GM23338 (cell line): ENCODE data around the gene CLSTN2.
A peak's percentile ranks its signal among the peaks of the same experiment; 100 is the strongest.

ENCODE experiments used
- CREB1 ChIP-seq: fragments of 250-450 bp; sonication (Bioruptor Pico); IDR thresholded peaks from 2 replicates; pipeline ENCODE4 v1.5.0; 2020; ENCODE audit warnings: low read depth, mild to moderate bottlenecking, moderate library complexity
- EZH2 ChIP-seq: fragments of 200-600 bp; sonication (generic); IDR thresholded peaks from one replicate; pipeline ENCODE4 v1.8.0; 2017; ENCODE audit warnings: antibody characterized with exemption, mild to moderate bottlenecking, low read depth; ENCODE audit not compliant: unreplicated experiment
- EZH2phosphoT487 ChIP-seq: fragments of 200-600 bp; sonication (generic); IDR thresholded peaks from one replicate; pipeline ENCODE4 v1.8.1; 2018; ENCODE audit warnings: antibody characterized with exemption; ENCODE audit not compliant: unreplicated experiment
- POLR2AphosphoS5 ChIP-seq: IDR thresholded peaks from 2 replicates; pipeline ENCODE4 v1.6.1; 2016; ENCODE audit warnings: antibody characterized with exemption, low read depth
- STAT1 ChIP-seq: IDR thresholded peaks from one replicate; pipeline ENCODE4 v1.6.1; 2016; ENCODE audit warnings: antibody characterized with exemption; ENCODE audit not compliant: unreplicated experiment
- ZNF114 ChIP-seq: fragments of 250-450 bp; sonication (Bioruptor Pico); IDR thresholded peaks from 2 replicates; pipeline ENCODE4 v1.5.0; 2020; ENCODE audit warnings: mild to moderate bottlenecking, moderate library complexity
- TF ChIP-seq, protein P1 (sequence below), 2 experiments: fragments of 200-600 bp in 1 of 2; sonication (generic) in 1 of 2; conservative IDR thresholded peaks; 2 replicates each; pipeline versions ENCODE4 v1.5.1 to v1.6.1; 2016 to 2017; ENCODE audit warnings: antibody characterized with exemption in 2 of 2, low read depth in 2 of 2, mild to moderate bottlenecking in 2 of 2, moderate library complexity in 1 of 2
- TF ChIP-seq, protein P2 (sequence below): IDR thresholded peaks from one replicate; pipeline ENCODE4 v1.6.1; 2018; ENCODE audit warnings: antibody characterized with exemption; ENCODE audit not compliant: unreplicated experiment

DNA sequence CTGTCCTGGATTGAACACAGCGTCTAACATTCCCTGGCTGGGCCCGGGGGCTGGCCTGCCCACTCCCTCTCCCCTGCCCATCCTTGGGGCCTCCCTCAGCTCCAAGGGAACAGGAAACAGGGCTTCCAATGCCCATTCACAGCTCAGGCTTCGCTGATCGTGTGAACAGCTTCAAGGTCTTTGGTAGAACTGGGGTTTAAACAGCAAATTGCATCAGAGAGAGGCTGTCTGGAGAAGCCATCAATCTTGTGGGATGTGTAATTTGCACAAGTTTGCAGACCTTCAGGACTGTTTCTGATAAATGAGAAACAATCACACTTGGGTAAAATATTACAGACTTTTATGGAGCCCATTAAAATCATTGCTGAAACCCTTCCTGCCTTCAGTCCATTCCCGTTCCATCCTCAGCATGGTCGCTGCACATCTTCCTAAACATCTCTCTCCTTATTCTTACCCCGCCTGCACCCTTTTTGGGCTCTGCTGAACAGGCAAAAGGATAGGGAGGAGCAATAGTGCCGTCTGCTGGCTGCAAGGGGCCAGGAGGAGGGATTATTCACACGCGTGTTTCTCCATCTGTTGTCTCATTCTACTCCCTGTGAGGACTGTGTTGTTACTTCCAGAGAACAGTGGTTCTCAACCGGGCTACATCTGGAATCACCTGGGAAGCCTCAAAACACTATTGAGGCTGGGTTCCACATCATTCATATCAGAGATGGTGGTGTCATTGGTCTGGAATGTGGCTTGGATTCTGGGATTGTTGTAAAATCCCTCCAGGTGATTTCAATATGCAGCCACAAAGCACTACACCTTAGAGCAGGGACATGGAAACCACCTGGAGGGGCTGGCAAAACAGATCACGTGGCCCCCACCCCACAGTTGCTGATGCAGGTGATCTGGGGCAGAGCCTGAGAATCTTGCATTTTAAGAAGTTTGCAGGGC, 116.3 kb downstream of the CLSTN2 start:
- TF ChIP-seq EZH2 (no peak), POLR2AphosphoS5 (no peak), CREB1 (CRISPR knock-in tag) (no peak), EZH2phosphoT487 (no peak), ZNF114 (CRISPR knock-in tag) (no peak), STAT1 (no peak)
- TF ChIP-seq, protein P1, sequence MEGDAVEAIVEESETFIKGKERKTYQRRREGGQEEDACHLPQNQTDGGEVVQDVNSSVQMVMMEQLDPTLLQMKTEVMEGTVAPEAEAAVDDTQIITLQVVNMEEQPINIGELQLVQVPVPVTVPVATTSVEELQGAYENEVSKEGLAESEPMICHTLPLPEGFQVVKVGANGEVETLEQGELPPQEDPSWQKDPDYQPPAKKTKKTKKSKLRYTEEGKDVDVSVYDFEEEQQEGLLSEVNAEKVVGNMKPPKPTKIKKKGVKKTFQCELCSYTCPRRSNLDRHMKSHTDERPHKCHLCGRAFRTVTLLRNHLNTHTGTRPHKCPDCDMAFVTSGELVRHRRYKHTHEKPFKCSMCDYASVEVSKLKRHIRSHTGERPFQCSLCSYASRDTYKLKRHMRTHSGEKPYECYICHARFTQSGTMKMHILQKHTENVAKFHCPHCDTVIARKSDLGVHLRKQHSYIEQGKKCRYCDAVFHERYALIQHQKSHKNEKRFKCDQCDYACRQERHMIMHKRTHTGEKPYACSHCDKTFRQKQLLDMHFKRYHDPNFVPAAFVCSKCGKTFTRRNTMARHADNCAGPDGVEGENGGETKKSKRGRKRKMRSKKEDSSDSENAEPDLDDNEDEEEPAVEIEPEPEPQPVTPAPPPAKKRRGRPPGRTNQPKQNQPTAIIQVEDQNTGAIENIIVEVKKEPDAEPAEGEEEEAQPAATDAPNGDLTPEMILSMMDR (conservative IDR thresholded peaks at IDR 0.05; ENCODE audit: low read depth in 2 of 2), result peak; percentile 61 to 82
- TF ChIP-seq, protein P2, sequence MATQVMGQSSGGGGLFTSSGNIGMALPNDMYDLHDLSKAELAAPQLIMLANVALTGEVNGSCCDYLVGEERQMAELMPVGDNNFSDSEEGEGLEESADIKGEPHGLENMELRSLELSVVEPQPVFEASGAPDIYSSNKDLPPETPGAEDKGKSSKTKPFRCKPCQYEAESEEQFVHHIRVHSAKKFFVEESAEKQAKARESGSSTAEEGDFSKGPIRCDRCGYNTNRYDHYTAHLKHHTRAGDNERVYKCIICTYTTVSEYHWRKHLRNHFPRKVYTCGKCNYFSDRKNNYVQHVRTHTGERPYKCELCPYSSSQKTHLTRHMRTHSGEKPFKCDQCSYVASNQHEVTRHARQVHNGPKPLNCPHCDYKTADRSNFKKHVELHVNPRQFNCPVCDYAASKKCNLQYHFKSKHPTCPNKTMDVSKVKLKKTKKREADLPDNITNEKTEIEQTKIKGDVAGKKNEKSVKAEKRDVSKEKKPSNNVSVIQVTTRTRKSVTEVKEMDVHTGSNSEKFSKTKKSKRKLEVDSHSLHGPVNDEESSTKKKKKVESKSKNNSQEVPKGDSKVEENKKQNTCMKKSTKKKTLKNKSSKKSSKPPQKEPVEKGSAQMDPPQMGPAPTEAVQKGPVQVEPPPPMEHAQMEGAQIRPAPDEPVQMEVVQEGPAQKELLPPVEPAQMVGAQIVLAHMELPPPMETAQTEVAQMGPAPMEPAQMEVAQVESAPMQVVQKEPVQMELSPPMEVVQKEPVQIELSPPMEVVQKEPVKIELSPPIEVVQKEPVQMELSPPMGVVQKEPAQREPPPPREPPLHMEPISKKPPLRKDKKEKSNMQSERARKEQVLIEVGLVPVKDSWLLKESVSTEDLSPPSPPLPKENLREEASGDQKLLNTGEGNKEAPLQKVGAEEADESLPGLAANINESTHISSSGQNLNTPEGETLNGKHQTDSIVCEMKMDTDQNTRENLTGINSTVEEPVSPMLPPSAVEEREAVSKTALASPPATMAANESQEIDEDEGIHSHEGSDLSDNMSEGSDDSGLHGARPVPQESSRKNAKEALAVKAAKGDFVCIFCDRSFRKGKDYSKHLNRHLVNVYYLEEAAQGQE, result no peak
